WTC11 (cell line): Measurements from ENCODE around the gene GSS. TPM values are rescaled to one million over a fixed set of nuclear protein-coding genes. Genes with fewer than 3 reads are reported as not detected.
A peak's percentile ranks its signal among the peaks of the same experiment; 100 is the strongest.

ENCODE experiments used
- ATAC-seq: fragments of 200-7000 bp; cut with Tn5 transposase; 2 replicates; pipeline ENCODE4 v1.10.0; 2021; ENCODE audit warnings: mild to moderate bottlenecking, moderate library complexity
- CTCF ChIA-PET: fragments of 300-600 bp; sonication (Branson Sonifier 250); formaldehyde crosslinking; loops from one replicate; lab custom pipeline; 2021; ENCODE audit warnings: antibody characterized with exemption; lab: Charles Lee
- POLR2A ChIA-PET: fragments of 350-600 bp; sonication (Branson Sonifier 250); formaldehyde crosslinking; loops from one replicate; lab custom pipeline; 2021; ENCODE audit warnings: antibody characterized with exemption; lab: Charles Lee
- DNase-seq: peaks from one replicate; pipeline ENCODE4 v3.0.0; 2021; ENCODE audit warnings: low spot score
- H3K27ac Mint-ChIP-seq: 2 replicates; pipeline ENCODE4 v1.8.0; 2021; ENCODE audit warnings: mixed read lengths
- H3K27me3 Mint-ChIP-seq: 2 replicates; pipeline ENCODE4 v1.8.0; 2021; ENCODE audit warnings: low read depth, mild to moderate bottlenecking, moderate library complexity, mixed read lengths
- H3K36me3 Mint-ChIP-seq: 2 replicates; pipeline ENCODE4 v1.8.0; 2021; ENCODE audit warnings: mixed read lengths
- H3K4me1 Mint-ChIP-seq: 2 replicates; pipeline ENCODE4 v1.8.0; 2022; ENCODE audit warnings: mixed read lengths
- H3K4me3 Mint-ChIP-seq: 2 replicates; pipeline ENCODE4 v1.8.0; 2021; ENCODE audit warnings: mild to moderate bottlenecking, moderate library complexity, mixed read lengths
- H3K9me3 Mint-ChIP-seq: 2 replicates; pipeline ENCODE4 v1.8.0; 2021; ENCODE audit warnings: mixed read lengths
- CDX4 ChIP-seq: fragments of 250-450 bp; sonication (Bioruptor Pico); IDR thresholded peaks from 2 replicates; pipeline ENCODE4 v1.9.0; 2021; ENCODE audit warnings: moderate library complexity, mild to moderate bottlenecking, inconsistent platforms, borderline replicate concordance
- CREB1 ChIP-seq: sonication (generic); formaldehyde crosslinking; IDR thresholded peaks from 2 replicates; pipeline ENCODE4 v1.8.0; 2023; ENCODE audit warnings: mild to moderate bottlenecking, missing genetic modification reagents
- CREM ChIP-seq: sonication (generic); formaldehyde crosslinking; IDR thresholded peaks from 2 replicates; pipeline ENCODE4 v1.8.1; 2022; ENCODE audit warnings: mild to moderate bottlenecking, missing genetic modification reagents, moderate library complexity
- CTCF ChIP-seq: fragments of 200-600 bp; IDR thresholded peaks from 2 replicates; pipeline ENCODE4 v1.8.0; 2022; ENCODE audit warnings: antibody characterized with exemption
- E2F5 ChIP-seq: sonication (generic); formaldehyde crosslinking; IDR thresholded peaks from 2 replicates; pipeline ENCODE4 v1.8.1; 2022; ENCODE audit warnings: mild to moderate bottlenecking, moderate library complexity, missing genetic modification reagents
- ERG ChIP-seq: fragments of 250-450 bp; sonication (Bioruptor Pico); IDR thresholded peaks from 2 replicates; pipeline ENCODE4 v1.8.0; 2021; ENCODE audit warnings: mild to moderate bottlenecking
- ESRRA ChIP-seq: sonication (generic); formaldehyde crosslinking; IDR thresholded peaks from 2 replicates; pipeline ENCODE4 v1.8.1; 2022; ENCODE audit warnings: mild to moderate bottlenecking, missing genetic modification reagents, borderline replicate concordance
- ETV6 ChIP-seq: sonication (generic); formaldehyde crosslinking; IDR thresholded peaks from 2 replicates; pipeline ENCODE4 v1.8.1; 2022; ENCODE audit warnings: mild to moderate bottlenecking, missing genetic modification reagents
- FOXK1 ChIP-seq: sonication (generic); formaldehyde crosslinking; IDR thresholded peaks from 2 replicates; pipeline ENCODE4 v1.8.0; 2022; ENCODE audit warnings: mild to moderate bottlenecking, moderate library complexity, missing genetic modification reagents
- GABPB1 ChIP-seq: sonication (generic); formaldehyde crosslinking; IDR thresholded peaks from 2 replicates; pipeline ENCODE4 v1.8.1; 2023; ENCODE audit warnings: mild to moderate bottlenecking, missing genetic modification reagents
- HMGXB4 ChIP-seq: sonication (generic); formaldehyde crosslinking; IDR thresholded peaks from 2 replicates; pipeline ENCODE4 v1.8.1; 2023; ENCODE audit warnings: mild to moderate bottlenecking, moderate library complexity, missing genetic modification reagents
- JUN ChIP-seq: sonication (generic); formaldehyde crosslinking; IDR thresholded peaks from 2 replicates; pipeline ENCODE4 v1.8.0; 2023; ENCODE audit warnings: mild to moderate bottlenecking, missing genetic modification reagents
- MAX ChIP-seq: sonication (generic); formaldehyde crosslinking; IDR thresholded peaks from 2 replicates; pipeline ENCODE4 v1.8.0; 2022; ENCODE audit warnings: mild to moderate bottlenecking, missing genetic modification reagents
- NFE2L1 ChIP-seq: sonication (generic); formaldehyde crosslinking; IDR thresholded peaks from 2 replicates; pipeline ENCODE4 v1.8.1; 2023; ENCODE audit warnings: missing genetic modification reagents
- OVOL2 ChIP-seq: fragments of 250-450 bp; sonication (Bioruptor Pico); IDR thresholded peaks from 2 replicates; pipeline ENCODE4 v1.9.0; 2021; ENCODE audit warnings: mild to moderate bottlenecking, borderline replicate concordance
- RELA ChIP-seq: sonication (generic); formaldehyde crosslinking; IDR thresholded peaks from 2 replicates; pipeline ENCODE4 v1.8.1; 2022; ENCODE audit warnings: missing genetic modification reagents, mild to moderate bottlenecking, borderline replicate concordance
- SP1 ChIP-seq: sonication (generic); formaldehyde crosslinking; conservative IDR thresholded peaks from 2 replicates; pipeline ENCODE4 v1.8.1; 2022; ENCODE audit warnings: missing genetic modification reagents
- USF1 ChIP-seq: sonication (generic); formaldehyde crosslinking; IDR thresholded peaks from 2 replicates; pipeline ENCODE4 v1.8.0; 2022; ENCODE audit warnings: mild to moderate bottlenecking, missing genetic modification reagents
- ZNF138 ChIP-seq: sonication (generic); formaldehyde crosslinking; conservative IDR thresholded peaks from 2 replicates; pipeline ENCODE4 v1.8.1; 2022; ENCODE audit warnings: mild to moderate bottlenecking, moderate library complexity, missing genetic modification reagents
- ZNF263 ChIP-seq: sonication (generic); formaldehyde crosslinking; IDR thresholded peaks from 2 replicates; pipeline ENCODE4 v1.8.1; 2022; ENCODE audit warnings: low read depth, mild to moderate bottlenecking, moderate library complexity, missing genetic modification reagents
- ZNF396 ChIP-seq: fragments of 250-450 bp; sonication (Bioruptor Pico); IDR thresholded peaks from 2 replicates; pipeline ENCODE4 v1.8.0; 2021; ENCODE audit warnings: mild to moderate bottlenecking, moderate library complexity, borderline replicate concordance
- ZNF512 ChIP-seq: sonication (generic); formaldehyde crosslinking; IDR thresholded peaks from 2 replicates; pipeline ENCODE4 v1.8.1; 2022; ENCODE audit warnings: missing genetic modification reagents, borderline replicate concordance
- ZNF671 ChIP-seq: fragments of 250-450 bp; sonication (Bioruptor Pico); IDR thresholded peaks from 2 replicates; pipeline ENCODE4 v1.8.0; 2021; ENCODE audit warnings: mild to moderate bottlenecking
- ZSCAN18 ChIP-seq: fragments of 250-450 bp; sonication (Bioruptor Pico); IDR thresholded peaks from 2 replicates; pipeline ENCODE4 v2.1.2; 2022; ENCODE audit warnings: mild to moderate bottlenecking, moderate library complexity
- total RNA-seq: library from RNA; stranded (reverse); gene quantifications from 3 replicates; pipeline ENCODE4 v1.2.3, GENCODE V29; 2021

GSS gene
- total RNA-seq, 1 experiment from 2014 or later = 47.3 TPM

GRCh38 chr20:34997131-34997561, 41.5 kb upstream of the GSS start:
- no peaks in the 10 kb centered on the region for H3K27me3 Mint-ChIP-seq
- no peaks in the 10 kb centered on the region for H3K9me3 Mint-ChIP-seq
- peaks cover 6% of the 10 kb centered on the region for H3K4me1 Mint-ChIP-seq
- ChIA-PET POLR2A (interaction anchor here (0.8 to 1.9 kb wide), 2 partner anchors 123 to 229 kb away, joined by 4 to 5 read pairs; no protein-coding TSS in a partner anchor), CTCF (interaction anchor here (0.6 to 7.3 kb wide), 10 partner anchors 12 to 228 kb away, joined by 3 to 152 read pairs (median 4); partner anchors contain the start of genes ACSS2, GGT7, GSS and MYH7B)
- H3K27ac Mint-ChIP-seq = no peak overlapping the region
- peaks cover 17% of the 10 kb centered on the region for H3K36me3 Mint-ChIP-seq
- DNase-seq = peak; percentile 79
- no peak overlapping the region for H3K4me3 Mint-ChIP-seq
- ATAC-seq = peak; percentile 73
- TF ChIP-seq RELA (0 out of 2 replicates have a peak, but pooled peaks have one; percentile 70), ZNF138 (no peak), MAX (peak; percentile 89), CREM (no peak), OVOL2 (CRISPR knock-in tag) (no peak), ZNF263 (CRISPR knock-in tag) (0 out of 2 replicates have a peak, but pooled peaks have one; percentile 57), ZSCAN18 (CRISPR knock-in tag) (no peak), ESRRA (CRISPR knock-in tag) (no peak), CDX4 (CRISPR knock-in tag) (no peak), ZNF671 (no peak), ZNF512 (no peak), JUN (CRISPR knock-in tag) (no peak), USF1 (CRISPR knock-in tag) (0 out of 2 replicates have a peak, but pooled peaks have one; percentile 18), HMGXB4 (CRISPR knock-in tag) (peak; percentile 39; the same call in 1 of the 2 replicates), ZNF396 (CRISPR knock-in tag) (no peak), NFE2L1 (CRISPR knock-in tag) (peak; percentile 59; the same call in 1 of the 2 replicates), ETV6 (CRISPR knock-in tag) (no peak; the same call in 1 of the 2 replicates), SP1 (0 out of 2 replicates have a peak, but pooled peaks have one; percentile 40), FOXK1 (peak; percentile 58; the same call in 1 of the 2 replicates), CREB1 (CRISPR knock-in tag) (no peak), ERG (no peak), GABPB1 (no peak), CTCF (no peak), E2F5 (CRISPR knock-in tag) (peak; percentile 63; the same call in 1 of the 2 replicates)
